ENCODE measurements around the gene XRCC4. TPM values are rescaled to one million over a fixed set of nuclear protein-coding genes. Genes with fewer than 3 reads are reported as not detected.
A peak's percentile ranks its signal among the peaks of the same experiment; 100 is the strongest.

The XRCC4 gene
- total and polyA plus RNA-seq, 8 donors, result 0.91 to 3.7 (median 1.8) TPM

DNA sequence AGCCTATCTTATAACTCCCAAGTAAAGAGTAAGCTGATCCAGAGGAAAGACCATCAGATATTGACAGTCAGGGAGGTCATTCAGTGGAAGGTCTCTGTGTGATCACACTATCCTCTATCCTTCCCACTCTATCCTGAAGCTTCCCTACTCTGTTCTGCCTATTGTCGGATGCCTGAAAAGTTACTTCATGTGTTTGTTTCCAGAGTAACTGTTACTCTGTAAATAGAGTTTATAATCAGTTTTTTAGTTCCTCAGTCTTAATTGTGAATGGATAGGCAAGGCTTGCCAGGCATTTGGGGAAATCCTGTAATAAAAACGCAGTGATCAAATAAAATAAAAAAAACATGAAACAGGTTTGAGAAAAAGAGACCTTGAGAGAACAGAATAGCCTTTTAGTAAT, 79.8 kb downstream of the XRCC4 start:
- DNase-seq (no peak), ATAC-seq (peak in 2 of 4 donors; percentile 63 to 65), FAIRE-seq (no peak)
- 49% methylated on average over 2 of the region's 2 CpGs for WGBS, 2 donors
- H3K4me1 ChIP-seq, result peaks cover 0 to 13% (median 0%) of the 10 kb centered on the region in 3 donors
- intact Hi-C loops (cut with DNase I), result no loop called here
- H3K4me3 ChIP-seq, result no peak overlapping the region
- no peak for TF ChIP-seq CTCF (IDR thresholded peaks at IDR 0.05)
- H3K36me3 ChIP-seq, result no peaks in the 10 kb centered on the region
- H3K27ac ChIP-seq, result no peak overlapping the region
- H3K9me3 ChIP-seq, result no peaks in the 10 kb centered on the region
- no peaks in the 10 kb centered on the region for H3K27me3 ChIP-seq

GRCh38 chr5:83162601-83163000, 85.3 kb downstream of the XRCC4 start:
- no peak overlapping the region for H3K27ac ChIP-seq
- DNase-seq, result no peak
- no peaks in the 10 kb centered on the region for H3K36me3 ChIP-seq
- no peaks in the 10 kb centered on the region for H3K9me3 ChIP-seq
- H3K4me3 ChIP-seq, result no peak overlapping the region
- intact Hi-C loops (cut with DNase I), result no loop called here
- no peaks in the 10 kb centered on the region for H3K27me3 ChIP-seq
- ATAC-seq, result no peak
- FAIRE-seq, result no peak
- no peak for TF ChIP-seq CTCF (IDR thresholded peaks at IDR 0.05)
- WGBS, 2 donors, result 50 to 57% methylated on average over 3 of the region's 3 CpGs
- peaks cover 0 to 5% (median 0%) of the 10 kb centered on the region in 3 donors for H3K4me1 ChIP-seq

GRCh38 chr5:83167538-83167937, 90.2 kb downstream of the XRCC4 start:
- Histone ChIP-seq H3K36me3 (no peaks in the 10 kb centered on the region), H3K4me1 (no peaks in the 10 kb centered on the region), H3K27ac (no peak overlapping the region), H3K9me3 (no peaks in the 10 kb centered on the region), H3K4me3 (no peak overlapping the region), H3K27me3 (no peaks in the 10 kb centered on the region)
- FAIRE-seq (no peak), ATAC-seq (no peak), DNase-seq (no peak)
- intact Hi-C loops (cut with DNase I), result no loop called here
- TF ChIP-seq CTCF (IDR thresholded peaks at IDR 0.05), result no peak

- no peaks in the 10 kb centered on the region for H3K4me1 ChIP-seq
- H3K4me3 ChIP-seq, result no peak overlapping the region
- DNase-seq (no peak), FAIRE-seq (no peak), ATAC-seq (no peak)
- H3K9me3 ChIP-seq, result no peaks in the 10 kb centered on the region
- H3K27ac ChIP-seq, result no peak overlapping the region
- no peaks in the 10 kb centered on the region for H3K36me3 ChIP-seq
- no peak for TF ChIP-seq CTCF (IDR thresholded peaks at IDR 0.05)
- intact Hi-C loops (cut with DNase I), result no loop called here
- H3K27me3 ChIP-seq, result no peaks in the 10 kb centered on the region
- 92 to 94% methylated on average over 2 of the region's 2 CpGs for WGBS, 2 donors
These were observed 92.4 kb downstream of the XRCC4 start for GRCh38 chr5:83169571-83170337.

- Histone ChIP-seq H3K4me1 (no peaks in the 10 kb centered on the region), H3K9me3 (no peaks in the 10 kb centered on the region), H3K4me3 (no peak overlapping the region), H3K27me3 (no peaks in the 10 kb centered on the region), H3K36me3 (no peaks in the 10 kb centered on the region), H3K27ac (no peak overlapping the region)
- no peak for ATAC-seq
- 95 to 98% methylated on average over 1 of the region's 1 CpG for WGBS, 2 donors
- intact Hi-C loops (cut with DNase I), result no loop called here
- no peak for DNase-seq
- no peak for FAIRE-seq
- no peak for TF ChIP-seq CTCF (IDR thresholded peaks at IDR 0.05)
These were observed 94.7 kb downstream of the XRCC4 start for GRCh38 chr5:83172011-83172410.

All from pancreas (tissue), 10 donors.